Measurements from ENCODE around the gene SYNGR2.

The SYNGR2 gene

GRCh38 chr17:78185981-78186691 is 17.8 kb downstream of the SYNGR2 start:
- no peaks in the 10 kb centered on the region for H3K9me3 ChIP-seq (ENCODE audit: severe bottlenecking)
- no peaks in the 10 kb centered on the region for H3K27me3 ChIP-seq (ENCODE audit: insufficient read depth, low read depth, severe bottlenecking)
- H3K4me3 ChIP-seq (ENCODE audit: low read depth, low read length): peak overlapping the region; percentile 92
- peaks cover 54% of the 10 kb centered on the region for H3K36me3 ChIP-seq
- peak; percentile 94 for DNase-seq
- TF ChIP-seq, protein P1, sequence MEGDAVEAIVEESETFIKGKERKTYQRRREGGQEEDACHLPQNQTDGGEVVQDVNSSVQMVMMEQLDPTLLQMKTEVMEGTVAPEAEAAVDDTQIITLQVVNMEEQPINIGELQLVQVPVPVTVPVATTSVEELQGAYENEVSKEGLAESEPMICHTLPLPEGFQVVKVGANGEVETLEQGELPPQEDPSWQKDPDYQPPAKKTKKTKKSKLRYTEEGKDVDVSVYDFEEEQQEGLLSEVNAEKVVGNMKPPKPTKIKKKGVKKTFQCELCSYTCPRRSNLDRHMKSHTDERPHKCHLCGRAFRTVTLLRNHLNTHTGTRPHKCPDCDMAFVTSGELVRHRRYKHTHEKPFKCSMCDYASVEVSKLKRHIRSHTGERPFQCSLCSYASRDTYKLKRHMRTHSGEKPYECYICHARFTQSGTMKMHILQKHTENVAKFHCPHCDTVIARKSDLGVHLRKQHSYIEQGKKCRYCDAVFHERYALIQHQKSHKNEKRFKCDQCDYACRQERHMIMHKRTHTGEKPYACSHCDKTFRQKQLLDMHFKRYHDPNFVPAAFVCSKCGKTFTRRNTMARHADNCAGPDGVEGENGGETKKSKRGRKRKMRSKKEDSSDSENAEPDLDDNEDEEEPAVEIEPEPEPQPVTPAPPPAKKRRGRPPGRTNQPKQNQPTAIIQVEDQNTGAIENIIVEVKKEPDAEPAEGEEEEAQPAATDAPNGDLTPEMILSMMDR (IDR thresholded peaks at IDR 0.05; ENCODE audit: low read depth, low read length): peak; percentile 22; the same call in 1 of the 2 replicates
- H3K27ac ChIP-seq: peak overlapping the region; percentile 93

DNA sequence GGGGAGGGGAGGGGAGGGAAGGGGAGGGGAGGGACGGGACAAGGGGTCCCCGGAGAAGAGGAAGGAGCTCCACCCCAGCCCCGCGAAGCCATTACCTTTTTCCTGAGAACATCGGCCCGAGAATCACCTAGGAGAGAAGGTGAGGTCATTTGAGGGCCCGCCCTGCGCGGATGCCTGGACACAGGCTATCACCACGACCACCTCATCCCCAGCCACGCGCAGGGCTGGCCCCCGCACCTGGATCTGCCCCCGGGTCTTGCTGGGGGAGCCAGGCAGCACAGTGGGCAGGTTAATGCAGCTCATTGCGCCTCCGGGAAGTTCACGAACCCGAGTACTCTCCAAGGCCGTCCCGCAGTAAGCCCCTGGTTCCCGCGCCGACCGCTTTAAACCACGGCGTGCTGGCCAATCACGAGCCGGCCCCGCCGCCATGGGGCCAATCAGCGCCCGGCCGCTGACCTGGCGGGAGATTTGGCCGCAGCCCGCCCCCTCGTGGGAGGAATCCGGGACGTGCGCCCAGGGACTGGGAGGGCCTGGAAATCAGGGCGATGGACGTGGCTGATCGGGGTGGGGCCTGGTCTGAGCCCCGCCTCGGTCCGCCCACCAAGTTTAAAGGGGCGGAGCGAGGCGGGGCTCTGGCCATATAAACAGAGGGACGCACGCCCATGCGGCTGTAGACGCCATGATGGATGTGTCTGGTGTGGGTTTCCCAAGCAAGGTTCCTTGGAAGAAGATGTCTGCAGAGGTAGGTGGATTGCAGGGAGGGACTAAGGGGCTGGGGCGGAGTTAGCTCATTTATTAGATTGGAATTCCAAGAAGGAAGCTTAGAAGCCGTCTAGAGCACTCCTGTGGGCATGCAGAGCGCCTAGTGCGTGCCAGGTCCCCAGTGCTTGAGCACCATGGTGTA is 18.6 kb downstream of the SYNGR2 start, which contains the start of the genes AFMID and TK1:
AFMID (plus strand) TSS at position 671 of the 904 bp plus-strand sequence; CDS start at position 680, 9 bp downstream.
TK1 (minus strand) TSS at position 361 of the 904 bp plus-strand sequence; CDS start at position 303, 58 bp downstream.
- H3K27me3 ChIP-seq (ENCODE audit: insufficient read depth, low read depth, severe bottlenecking): no peaks in the 10 kb centered on the region
- DNase-seq: peak; percentile 100

DNA sequence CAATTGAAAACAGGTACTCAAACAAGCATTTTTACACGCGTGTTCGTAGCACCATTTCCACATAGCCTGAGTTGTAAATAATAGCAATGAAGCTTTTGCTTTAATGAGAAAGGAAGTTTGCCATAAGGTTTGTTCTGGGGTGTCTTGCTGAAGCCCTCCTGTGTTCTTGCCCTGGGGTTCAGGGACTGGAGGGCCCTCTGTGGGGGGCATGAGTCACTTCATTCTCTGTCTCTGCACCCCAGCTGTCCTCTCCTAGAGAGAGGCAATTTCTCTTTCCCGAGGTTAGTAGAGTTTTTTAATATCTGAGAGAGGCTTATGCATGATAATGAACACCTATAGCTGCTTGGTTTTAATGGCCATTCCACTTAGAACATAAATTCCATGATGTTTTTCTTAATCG is 28.3 kb downstream of the SYNGR2 start:
- DNase-seq: no peak
- Histone ChIP-seq H3K36me3 (peaks cover 50% of the 10 kb centered on the region), H3K4me3 (ENCODE audit: low read depth, low read length) (no peak overlapping the region), H3K27ac (no peak overlapping the region; the same call in 1 of the 2 replicates), H3K27me3 (ENCODE audit: insufficient read depth, low read depth, severe bottlenecking) (no peaks in the 10 kb centered on the region), H3K9me3 (ENCODE audit: severe bottlenecking) (no peaks in the 10 kb centered on the region)
- TF ChIP-seq, protein P1 (IDR thresholded peaks at IDR 0.05; ENCODE audit: low read depth, low read length): no peak

More for the DNA sequence above, 18.6 kb downstream of the SYNGR2 start, which contains the start of the genes AFMID and TK1:
- peaks cover 57% of the 10 kb centered on the region for H3K36me3 ChIP-seq
- TF ChIP-seq, protein P1 (IDR thresholded peaks at IDR 0.05; ENCODE audit: low read depth, low read length): peak; percentile 73
- peak within 1 kb of the TSS; percentile 93 for H3K27ac ChIP-seq
- H3K4me3 ChIP-seq (ENCODE audit: low read depth, low read length): peak within 1 kb of the TSS; percentile 92
- H3K9me3 ChIP-seq (ENCODE audit: severe bottlenecking): no peaks in the 10 kb centered on the region

DNA sequence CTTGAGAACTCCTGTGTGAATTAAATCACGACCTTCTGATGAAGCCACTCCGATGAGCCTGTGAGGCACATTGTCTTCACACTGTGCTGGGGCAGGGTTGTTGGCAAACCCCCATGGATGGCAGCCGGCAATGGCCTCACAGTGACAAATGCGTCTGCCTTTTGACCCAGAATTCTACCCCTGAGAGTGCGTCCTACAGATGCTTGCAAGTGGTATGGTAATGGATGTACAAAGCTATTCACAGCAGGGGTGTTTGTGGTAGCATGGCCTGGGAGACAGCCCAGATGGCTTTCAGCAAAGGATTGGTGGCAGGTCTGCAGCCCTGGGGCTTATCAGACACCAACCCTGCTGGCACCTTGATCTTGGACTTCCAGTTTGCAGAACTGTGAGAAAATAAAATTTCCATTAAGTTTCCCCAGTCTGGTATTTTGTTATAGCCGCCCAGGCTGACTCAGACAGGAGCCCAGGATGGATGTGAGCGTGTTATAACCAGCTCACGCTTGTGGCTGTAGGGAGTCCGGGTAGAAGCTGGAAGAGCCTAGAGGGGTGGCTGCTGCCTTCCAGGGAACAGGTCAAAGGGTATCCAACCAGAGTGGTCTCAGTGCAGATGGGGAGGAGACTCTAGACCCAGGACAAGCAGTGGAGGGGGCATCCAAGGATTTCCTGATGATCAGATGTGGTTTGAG is 28.9 kb downstream of the SYNGR2 start:
- H3K36me3 ChIP-seq: peaks cover 47% of the 10 kb centered on the region
- H3K27me3 ChIP-seq (ENCODE audit: insufficient read depth, low read depth, severe bottlenecking): no peaks in the 10 kb centered on the region
- no peak overlapping the region for H3K4me3 ChIP-seq (ENCODE audit: low read depth, low read length)
- H3K9me3 ChIP-seq (ENCODE audit: severe bottlenecking): no peaks in the 10 kb centered on the region
- peak; percentile 46 for DNase-seq
- TF ChIP-seq, protein P1 (IDR thresholded peaks at IDR 0.05; ENCODE audit: low read depth, low read length): no peak
- peak overlapping the region; percentile 11 for H3K27ac ChIP-seq

DNA sequence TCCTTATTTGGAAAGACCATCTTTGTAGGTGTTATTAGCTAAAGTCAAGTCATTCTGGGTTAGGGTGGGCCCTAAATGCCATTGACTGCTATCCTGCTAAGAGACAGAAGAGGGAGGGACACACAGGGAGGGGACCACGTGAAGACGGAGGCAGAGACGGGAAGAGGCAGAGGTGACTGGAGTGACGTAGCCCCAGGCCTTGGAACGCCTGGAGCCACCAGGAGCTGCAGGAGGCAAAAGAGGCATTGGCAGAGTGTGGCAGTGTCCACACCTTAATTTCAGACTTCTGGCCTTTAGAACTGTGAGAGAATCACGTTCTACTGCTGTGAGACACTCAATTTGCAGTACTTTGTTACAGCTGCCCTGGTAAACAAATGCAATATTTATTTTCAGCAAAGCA is 32.1 kb downstream of the SYNGR2 start:
- no peak overlapping the region for H3K27ac ChIP-seq
- no peak for DNase-seq
- peaks cover 42% of the 10 kb centered on the region for H3K36me3 ChIP-seq
- no peak overlapping the region for H3K4me3 ChIP-seq (ENCODE audit: low read depth, low read length)
- H3K27me3 ChIP-seq (ENCODE audit: insufficient read depth, low read depth, severe bottlenecking): no peaks in the 10 kb centered on the region
- H3K9me3 ChIP-seq (ENCODE audit: severe bottlenecking): no peaks in the 10 kb centered on the region
- TF ChIP-seq, protein P1 (IDR thresholded peaks at IDR 0.05; ENCODE audit: low read depth, low read length): no peak
